Endothelial cell of umbilical vein (primary cell): ENCODE data around the gene ASCL5. TPM values are rescaled to one million over a fixed set of nuclear protein-coding genes. Genes with fewer than 3 reads are reported as not detected.

Experiments
- BruUV-seq: library from RNA; stranded (reverse); fragments of 400-500 nt; replicated peaks from 2 replicates; lab custom pipeline; 2021; lab: Mats Ljungman, UMichigan
- CTCF ChIA-PET: fragments of 300-600, 350-600 bp; sonication (Branson Sonifier 250); formaldehyde crosslinking; loops from one replicate; lab custom pipeline; 2021; ENCODE audit warnings: antibody characterized with exemption, inconsistent platforms; lab: Charles Lee
- POLR2A ChIA-PET: fragments of 300-600, 350-600 bp; sonication (Branson Sonifier 250); formaldehyde crosslinking; loops from one replicate; lab custom pipeline; 2021; ENCODE audit warnings: antibody characterized with exemption, inconsistent platforms; lab: Charles Lee
- DNase-seq: peaks from one replicate; pipeline ENCODE4 v3.0.0-alpha.2; 2011; ENCODE audit warnings: low read depth, low spot score
- FAIRE-seq: peaks from 2 replicates; lab custom pipeline; 2011; peaks lifted over from hg19 to GRCh38; lab: Jason Lieb, UNC
- H2AFZ ChIP-seq: 2 replicates; pipeline ENCODE4 v1.6.0; 2012; ENCODE audit warnings: low read depth, low read length, control low read depth, inconsistent platforms
- H3K27ac ChIP-seq: 2 replicates; pipeline ENCODE4 v1.5.1; 2011; ENCODE audit warnings: low read depth, mild to moderate bottlenecking, control low read depth, low read length, moderate library complexity; ENCODE audit not compliant: insufficient read depth
- H3K27me3 ChIP-seq, 2 experiments: 2 replicates each; pipeline versions ENCODE4 v1.6.0 to v1.6.1; 2011; ENCODE audit warnings: low read length in 2 of 2, mixed read lengths in 1 of 2; ENCODE audit not compliant: control insufficient read depth in 2 of 2, insufficient read depth in 2 of 2
- H3K36me3 ChIP-seq, 2 experiments: 2 replicates in 1 of 2; 3 replicates in 1 of 2; pipeline ENCODE4 v1.5.1; 2011; ENCODE audit warnings: low read length in 2 of 2, mild to moderate bottlenecking in 1 of 2, moderate library complexity in 1 of 2; ENCODE audit not compliant: control insufficient read depth in 2 of 2, insufficient read depth in 2 of 2; ENCODE audit errors: extremely low read depth in 1 of 2
- H3K4me1 ChIP-seq: 3 replicates; pipeline ENCODE4 v1.5.1; 2011; ENCODE audit warnings: mild to moderate bottlenecking, low read length; ENCODE audit not compliant: control insufficient read depth, insufficient read depth; ENCODE audit errors: extremely low read depth
- H3K4me2 ChIP-seq: 2 replicates; pipeline ENCODE4 v1.6.1; 2011; ENCODE audit warnings: low read length, control low read depth, mixed read lengths; ENCODE audit not compliant: insufficient read depth
- H3K4me3 ChIP-seq, 3 experiments: fragments of 200-600 bp in 1 of 3; sonication (generic), shearing (Covaris generic) in 1 of 3; replicated peaks in 1 of 3; 2 replicates each; pipeline ENCODE4 v1.5.1; 2011 to 2016; ENCODE audit warnings: control low read depth in 3 of 3, low read length in 3 of 3, mild to moderate bottlenecking in 2 of 3, inconsistent platforms in 1 of 3, low read depth in 1 of 3, moderate library complexity in 1 of 3; ENCODE audit not compliant: insufficient read depth in 1 of 3
- H3K79me2 ChIP-seq: 2 replicates; pipeline ENCODE4 v1.6.0; 2012; ENCODE audit warnings: low read length, inconsistent platforms; ENCODE audit not compliant: control insufficient read depth, insufficient read depth
- H3K9ac ChIP-seq: replicated peaks from 2 replicates; pipeline ENCODE3; 2011; ENCODE audit warnings: low read length, control low read depth; ENCODE audit not compliant: insufficient read depth; ENCODE audit errors: extremely low read depth
- H3K9me1 ChIP-seq: replicated peaks from 3 replicates; pipeline ENCODE4 v1.6.0; 2011; ENCODE audit warnings: mild to moderate bottlenecking, low read length; ENCODE audit not compliant: control insufficient read depth, insufficient read depth; ENCODE audit errors: extremely low read depth
- H3K9me3 ChIP-seq: replicated peaks from 2 replicates; pipeline ENCODE4 v1.5.1; 2012; ENCODE audit warnings: low read length, inconsistent platforms; ENCODE audit not compliant: control insufficient read depth, insufficient read depth
- H4K20me1 ChIP-seq: replicated peaks from 2 replicates; pipeline ENCODE3; 2011; ENCODE audit warnings: mild to moderate bottlenecking, low read length; ENCODE audit not compliant: control insufficient read depth, insufficient read depth; ENCODE audit errors: extremely low read depth
- CTCF ChIP-seq, 2 donors: IDR thresholded peaks; 1 replicate in 1 of 2; 2 replicates in 1 of 2; pipeline ENCODE4 v1.5.1; 2011; ENCODE audit warnings: low read length in 2 of 2, mild to moderate bottlenecking in 2 of 2, moderate library complexity in 2 of 2, control low read depth in 1 of 2, inconsistent platforms in 1 of 2, low read depth in 1 of 2; ENCODE audit not compliant: insufficient read depth in 1 of 2; ENCODE audit errors: extremely low read depth in 1 of 2
- EZH2 ChIP-seq: IDR thresholded peaks from 2 replicates; pipeline ENCODE4 v1.6.1; 2012; ENCODE audit warnings: borderline replicate concordance, low read depth, mild to moderate bottlenecking, moderate library complexity, low read length, inconsistent platforms; ENCODE audit not compliant: severe bottlenecking
- FOS ChIP-seq: IDR thresholded peaks from 2 replicates; pipeline ENCODE4 v1.6.1; 2011; ENCODE audit warnings: mild to moderate bottlenecking, low read length, moderate library complexity, borderline replicate concordance; ENCODE audit not compliant: insufficient read depth
- GATA2 ChIP-seq: IDR thresholded peaks from 2 replicates; pipeline ENCODE4 v1.7.0; 2011; ENCODE audit warnings: low read depth, mild to moderate bottlenecking, moderate library complexity, mixed read lengths, low read length; ENCODE audit not compliant: insufficient read length, insufficient read depth
- JUN ChIP-seq: IDR thresholded peaks from 2 replicates; pipeline ENCODE4 v1.6.1; 2011; ENCODE audit warnings: borderline replicate concordance, low read depth; ENCODE audit not compliant: insufficient read length, insufficient read depth
- MYC ChIP-seq: IDR thresholded peaks from one replicate; pipeline ENCODE4 v1.6.1; 2011; ENCODE audit warnings: mild to moderate bottlenecking, low read depth, low read length
- POLR2A ChIP-seq: IDR thresholded peaks from 2 replicates; pipeline ENCODE4 v1.6.1; 2012; ENCODE audit warnings: low read depth, mild to moderate bottlenecking, control low read depth, low read length
- POLR2AphosphoS5 ChIP-seq: IDR thresholded peaks from 2 replicates; pipeline ENCODE4 v1.6.1; 2012; ENCODE audit warnings: low read depth, mild to moderate bottlenecking, control low read depth, low read length, moderate library complexity; ENCODE audit not compliant: insufficient read depth
- dilution Hi-C: fragments of 300-500 bp; cut with MboI; formaldehyde crosslinking; loops from one replicate; pipeline ENCODE4 v1.15.0; 2019; ENCODE audit warnings: low sequenced_read_pairs; ENCODE audit not compliant: extremely low pct_ligation_motif_present
- intact Hi-C: fragments of 100-400 bp; cut with micrococcal nuclease; formaldehyde crosslinking; loops from one replicate; pipeline ENCODE4 v1.10.0; 2022
- polyA plus RNA-seq, 4 experiments: library from polyadenylated mRNA; depleted of rRNA in 3 of 4; stranded (reverse) in 3 of 4; unstranded in 1 of 4; fragments of >200 nt; gene quantifications; 2 replicates each; pipeline versions ENCODE4 v1.2.1 to v1.2.3, GENCODE V29; 2011 to 2012; ENCODE audit warnings: missing spikeins in 1 of 4
- total RNA-seq: library from RNA; stranded (reverse); gene quantifications from 2 replicates; pipeline ENCODE4 v1.2.3, GENCODE V29; 2021
- TF ChIP-seq, protein P1 (sequence below): IDR thresholded peaks from 2 replicates; pipeline ENCODE4 v1.6.1; 2011; ENCODE audit not compliant: insufficient read depth, insufficient read length

Gene ASCL5
- total and polyA plus RNA-seq, 2 donors (not counting 3 experiments of a cell fraction or from before 2014, with no cell fraction given) = not detected

GRCh38 chr1:201144701-201145100 is 17.7 kb upstream of the ASCL5 start:
- CTCF ChIA-PET = no interaction called here

GRCh38 chr1:201143726-201144635 is 17.0 kb upstream of the ASCL5 start:
- no TSS peak for BruUV-seq
- intact Hi-C loops = no loop called here
- dilution Hi-C loops = no loop called here
- H3K9me3 ChIP-seq = no peaks in the 10 kb centered on the region
- H3K79me2 ChIP-seq = no peaks in the 10 kb centered on the region
- POLR2A ChIA-PET = no interaction called here
- H3K4me3 ChIP-seq = no peak overlapping the region
- TF ChIP-seq GATA2 (no peak), CTCF (IDR thresholded peaks at IDR 0.05; ENCODE audit: extremely low read depth in 1 of 2, insufficient read depth in 1 of 2, low read depth in 1 of 2, low read length in 2 of 2) (no peak), POLR2A (no peak), JUN (no peak), EZH2 (no peak)
- TF ChIP-seq, protein P1, sequence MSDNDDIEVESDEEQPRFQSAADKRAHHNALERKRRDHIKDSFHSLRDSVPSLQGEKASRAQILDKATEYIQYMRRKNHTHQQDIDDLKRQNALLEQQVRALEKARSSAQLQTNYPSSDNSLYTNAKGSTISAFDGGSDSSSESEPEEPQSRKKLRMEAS = no peak
- H3K9me1 ChIP-seq = no peaks in the 10 kb centered on the region
- H4K20me1 ChIP-seq = no peaks in the 10 kb centered on the region
- H3K36me3 ChIP-seq = peaks cover 6 to 51% of the 10 kb centered on the region in 2 experiments
- no peak overlapping the region for H3K9ac ChIP-seq
- H3K27me3 ChIP-seq = no peaks in the 10 kb centered on the region
- DNase-seq (no peak), FAIRE-seq (no peak)
- H2AFZ ChIP-seq = no peak overlapping the region
- H3K4me2 ChIP-seq = no peak overlapping the region
- H3K4me1 ChIP-seq = no peaks in the 10 kb centered on the region
- CTCF ChIA-PET = no interaction called here
- no peak overlapping the region for H3K27ac ChIP-seq

More at GRCh38 chr1:201144701-201145100, 17.7 kb upstream of the ASCL5 start:
- Histone ChIP-seq H3K79me2 (no peaks in the 10 kb centered on the region), H3K9ac (no peak overlapping the region), H3K9me3 (no peaks in the 10 kb centered on the region), H3K27ac (no peak overlapping the region), H3K9me1 (no peaks in the 10 kb centered on the region), H3K27me3 (no peaks in the 10 kb centered on the region), H3K4me3 (no peak overlapping the region), H3K4me1 (no peaks in the 10 kb centered on the region), H3K36me3 (peaks cover 6 to 51% of the 10 kb centered on the region in 2 experiments), H4K20me1 (no peaks in the 10 kb centered on the region), H3K4me2 (no peak overlapping the region), H2AFZ (no peak overlapping the region)
- intact Hi-C loops (no loop called here), dilution Hi-C loops (no loop called here)
- FAIRE-seq (no peak), DNase-seq (no peak)
- BruUV-seq = no TSS peak
- TF ChIP-seq POLR2AphosphoS5 (no peak), MYC (no peak), POLR2A (no peak), GATA2 (no peak), JUN (no peak), FOS (no peak), EZH2 (no peak)
- TF ChIP-seq, protein P1 = no peak
- POLR2A ChIA-PET = no interaction called here
